Epidermal melanocyte (primary cell): ENCODE measurements around the gene RAPH1.
"Not testable (repeated sequence)": the region's sequence is repeated elsewhere in the genome, so short reads cannot be mapped to it uniquely, and the experiment has no call there.

Experiments used
- DNase-seq: peaks from one replicate; pipeline ENCODE4 v3.0.0; 2011; ENCODE audit warnings: low spot score; ENCODE audit not compliant: insufficient read length

RAPH1 gene

DNA sequence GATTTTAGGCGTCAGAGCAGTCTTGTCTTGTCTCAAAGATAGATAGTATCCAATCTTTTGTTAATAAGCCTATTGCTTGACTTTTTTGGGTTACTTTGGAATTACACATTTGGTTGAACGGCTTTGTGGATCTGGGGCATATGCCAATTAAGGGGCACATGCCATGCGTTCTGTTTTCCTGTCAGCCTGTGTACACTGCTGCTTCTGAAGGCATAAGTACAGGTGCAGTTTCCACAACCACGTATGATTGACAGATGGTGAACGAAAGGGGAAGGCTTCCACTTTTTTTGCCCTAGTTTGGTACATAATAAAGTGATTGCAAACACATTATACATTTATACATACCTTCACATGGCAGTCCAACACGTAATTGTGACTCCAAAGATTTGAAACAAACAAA, 102.3 kb downstream of the RAPH1 start:
- no peak for DNase-seq

DNA sequence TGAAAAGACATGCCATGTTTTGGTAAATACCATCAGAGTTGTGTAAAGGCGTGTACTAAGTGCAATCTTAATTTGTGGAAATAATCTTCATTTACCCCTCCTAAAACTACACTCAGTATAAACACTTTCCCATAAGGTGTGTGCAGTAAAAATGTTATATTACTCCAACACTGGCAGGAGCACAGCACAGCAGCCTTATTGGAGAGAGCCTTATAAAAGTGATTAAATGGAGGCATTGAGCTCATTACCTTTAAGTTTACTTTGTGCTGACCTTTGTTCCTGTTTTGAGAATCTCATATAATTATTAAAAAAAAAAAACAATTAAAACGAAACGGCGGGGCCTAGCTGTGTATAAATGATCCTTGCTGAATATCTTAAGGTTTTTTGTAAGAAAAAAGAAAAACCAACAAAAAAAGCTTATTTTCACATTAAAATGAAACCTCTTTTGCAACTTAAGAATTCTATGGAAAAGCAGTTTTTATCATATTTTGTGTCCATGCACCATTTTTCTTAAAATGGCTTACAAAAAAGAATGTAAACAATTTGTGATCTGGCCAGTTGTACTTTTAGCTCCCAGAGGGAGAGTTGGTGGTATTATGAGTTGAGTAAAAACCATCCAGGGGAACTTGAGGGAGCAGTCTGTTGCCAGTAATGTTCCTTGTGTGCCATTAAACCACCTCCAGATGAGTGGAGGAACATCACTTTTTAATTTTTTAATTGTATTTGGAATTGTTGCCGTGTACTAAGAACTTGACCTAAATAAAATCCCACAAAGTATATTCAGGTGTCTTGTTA, 103.5 kb downstream of the RAPH1 start:
- DNase-seq = no peak

DNA sequence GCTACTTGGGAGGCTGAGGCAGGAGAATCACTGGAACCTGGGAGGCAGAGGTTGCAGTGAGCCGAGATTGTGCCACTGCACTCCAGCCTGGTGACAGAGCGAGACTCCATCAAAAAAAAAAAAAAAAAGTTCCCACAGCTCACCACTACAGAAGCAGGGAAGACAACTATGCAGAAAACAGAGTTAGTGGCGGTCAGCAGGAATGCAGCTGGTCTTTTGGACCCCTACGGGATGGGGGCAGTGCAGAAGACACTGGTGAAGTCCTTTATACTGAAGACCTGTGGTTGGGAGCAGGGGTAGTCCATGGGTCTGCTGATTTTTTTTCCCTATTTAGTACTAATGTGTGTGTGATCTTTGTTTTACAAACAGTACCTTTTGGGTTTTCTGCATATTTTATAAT, 105.5 kb downstream of the RAPH1 start:
- not testable (repeated sequence) for DNase-seq

DNA sequence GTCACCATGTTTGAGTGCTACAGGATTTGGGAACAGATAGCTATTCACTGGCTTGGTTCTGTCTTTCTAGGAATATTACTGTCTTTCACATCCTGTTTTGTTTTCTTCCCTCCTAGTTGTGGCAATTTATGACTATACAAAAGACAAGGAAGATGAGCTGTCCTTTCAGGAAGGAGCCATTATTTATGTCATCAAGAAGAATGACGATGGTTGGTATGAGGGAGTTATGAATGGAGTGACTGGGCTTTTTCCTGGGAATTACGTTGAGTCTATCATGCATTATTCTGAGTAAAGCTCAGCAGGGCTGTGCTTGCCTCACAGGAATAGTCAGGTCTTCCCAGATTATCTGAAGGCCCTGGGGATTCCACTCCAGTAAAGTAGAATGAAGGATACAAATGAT, 108.0 kb downstream of the RAPH1 start:
- no peak for DNase-seq

DNA sequence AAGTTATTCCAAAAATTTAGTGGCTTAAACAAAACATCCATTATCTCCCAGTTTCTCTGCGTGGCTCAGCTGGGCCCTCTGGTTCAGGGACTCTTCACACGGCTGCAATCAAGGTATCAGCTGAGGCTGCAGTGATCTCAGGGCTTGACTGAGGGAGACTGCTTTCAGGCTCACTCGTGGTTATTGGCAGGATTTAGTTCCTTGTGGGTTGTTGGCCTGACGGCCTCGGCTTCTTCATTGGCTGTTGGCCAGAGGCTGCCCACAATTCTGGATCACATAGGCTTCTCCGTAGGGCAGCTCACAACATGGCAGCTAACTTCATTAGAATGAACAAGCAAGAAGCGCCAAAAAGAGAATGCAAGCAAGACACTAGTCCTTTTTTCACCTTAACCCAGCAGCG, 116.8 kb downstream of the RAPH1 start:
- no peak for DNase-seq

DNA sequence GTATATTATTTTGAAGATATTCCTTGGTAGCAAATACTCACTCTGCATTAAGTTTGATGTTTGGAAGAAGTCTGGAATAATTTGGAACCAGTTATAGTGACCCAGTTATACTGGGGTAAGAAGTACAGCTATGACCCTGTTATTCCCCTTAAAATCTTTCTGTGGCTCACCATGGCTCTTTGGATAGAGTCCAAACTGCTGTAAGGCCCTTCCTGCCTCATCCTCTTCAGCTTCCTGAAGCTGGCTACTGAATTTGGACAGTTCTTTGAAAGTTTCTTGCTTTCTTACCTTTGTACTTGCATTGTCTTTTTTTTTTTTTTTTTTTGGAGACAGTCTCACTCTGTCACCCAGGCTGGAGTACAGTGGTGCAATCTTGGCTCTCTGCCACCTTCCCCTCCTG, 121.3 kb downstream of the RAPH1 start:
- no peak for DNase-seq

DNA sequence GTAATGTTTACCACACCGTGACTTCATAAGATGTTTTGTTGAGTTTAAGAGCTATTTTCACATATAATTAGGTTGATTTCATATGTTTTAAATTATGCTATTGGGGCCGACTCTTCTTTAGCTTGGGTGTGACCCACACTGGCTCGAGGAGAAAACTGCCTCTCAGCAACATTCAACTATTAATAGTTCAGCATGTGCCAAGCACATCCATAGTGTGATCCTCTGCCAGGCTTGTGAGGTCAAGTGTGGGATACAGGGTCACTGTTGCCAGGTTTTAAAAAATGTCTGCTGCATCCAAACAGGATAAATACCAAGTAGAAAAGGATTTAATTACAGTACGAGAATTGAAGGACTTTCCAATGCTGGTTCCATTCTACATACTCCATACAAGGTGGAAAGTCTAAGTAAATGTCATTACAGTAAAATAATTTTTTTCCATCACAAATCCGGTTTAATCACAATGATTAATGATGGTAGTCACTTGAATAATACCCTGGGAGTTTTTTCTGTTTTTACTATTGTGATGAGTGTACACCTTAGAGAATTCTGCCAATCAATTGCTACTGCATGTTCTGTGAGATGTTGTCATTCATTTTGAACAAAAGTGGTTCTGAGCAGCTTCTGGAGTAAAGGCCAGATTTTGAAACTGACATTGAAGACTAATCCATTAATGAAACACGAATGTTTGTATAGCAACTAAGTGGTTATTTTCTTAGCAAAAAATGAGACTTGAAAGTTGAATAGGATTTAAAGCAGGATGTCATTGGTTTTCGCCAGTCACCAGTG, 122.4 kb downstream of the RAPH1 start:
- DNase-seq = no peak

DNA sequence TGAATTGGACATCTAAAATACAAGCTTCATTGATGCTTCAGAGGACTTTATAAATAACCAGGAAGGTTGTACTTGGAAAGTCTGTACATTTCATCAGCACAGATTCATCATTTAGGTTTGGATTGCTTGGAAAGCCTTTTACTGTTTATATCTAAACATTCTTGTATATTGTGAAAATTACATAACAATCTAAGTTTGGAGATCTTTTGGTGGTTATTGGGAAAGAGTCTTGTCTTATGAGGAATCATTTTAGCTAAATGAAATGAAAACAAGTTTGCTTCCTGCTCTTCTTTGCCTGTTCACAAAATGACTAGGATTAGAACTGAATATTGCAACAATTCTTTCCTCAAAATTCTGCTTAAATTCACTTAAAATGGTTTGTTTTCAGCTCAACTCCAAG, 127.6 kb downstream of the RAPH1 start:
- DNase-seq = no peak

DNA sequence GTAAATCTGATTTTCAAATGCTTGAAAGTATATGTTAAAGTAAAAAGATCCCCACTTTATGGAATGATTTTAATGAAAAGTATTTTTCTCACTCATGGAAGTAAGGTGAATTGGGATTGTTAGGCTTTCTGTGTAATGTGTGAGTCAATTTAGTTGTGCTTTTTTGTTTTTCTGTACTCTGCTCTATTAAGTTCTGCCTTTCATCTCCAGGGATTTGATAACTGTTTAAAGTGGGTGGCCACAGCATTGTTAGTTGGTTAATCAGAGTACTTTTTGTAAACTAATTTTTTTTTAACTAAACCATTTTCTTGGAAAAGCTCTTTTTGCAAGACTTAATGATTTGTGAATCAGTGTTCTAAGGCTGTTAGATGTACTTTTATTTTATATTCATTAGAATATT, 130.1 kb downstream of the RAPH1 start:
- no peak for DNase-seq

DNA sequence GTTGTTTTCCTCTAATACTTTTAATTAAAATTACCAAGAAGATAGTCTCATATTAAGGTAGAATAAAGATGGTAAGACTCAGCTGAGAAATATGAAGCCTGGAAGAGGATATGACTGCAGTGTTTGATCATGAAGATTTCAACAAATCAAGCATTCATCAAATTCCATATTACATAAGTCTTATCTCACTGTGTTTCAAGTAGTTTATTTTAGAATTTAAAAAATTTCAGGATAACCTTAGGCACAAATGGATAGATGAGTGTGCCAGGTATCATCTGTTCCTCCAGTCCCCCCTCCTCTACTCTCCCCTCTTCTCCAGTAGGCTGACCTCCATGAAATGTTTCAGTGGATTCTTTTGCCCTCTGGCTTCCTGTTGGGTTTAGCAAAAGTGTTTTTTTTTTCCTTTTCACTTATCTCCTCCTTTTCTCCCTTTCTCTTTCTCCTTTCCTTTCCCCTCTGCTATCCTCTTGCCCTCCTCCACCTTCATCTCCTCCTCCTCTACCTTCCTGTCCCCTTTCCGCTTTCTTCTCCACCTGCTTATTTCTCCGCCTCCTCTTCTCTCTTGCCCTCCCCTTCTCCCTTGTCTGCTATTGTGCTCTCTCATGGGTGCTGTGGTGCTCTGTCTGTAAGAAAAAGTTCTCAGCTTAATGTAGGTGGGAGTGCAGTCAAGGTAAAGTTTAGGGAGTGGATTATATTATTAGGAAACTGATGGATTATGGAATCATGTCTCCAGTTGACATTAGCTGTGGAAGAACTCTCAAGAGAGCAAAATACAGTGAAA, 134.1 kb downstream of the RAPH1 start:
- no peak for DNase-seq

DNA sequence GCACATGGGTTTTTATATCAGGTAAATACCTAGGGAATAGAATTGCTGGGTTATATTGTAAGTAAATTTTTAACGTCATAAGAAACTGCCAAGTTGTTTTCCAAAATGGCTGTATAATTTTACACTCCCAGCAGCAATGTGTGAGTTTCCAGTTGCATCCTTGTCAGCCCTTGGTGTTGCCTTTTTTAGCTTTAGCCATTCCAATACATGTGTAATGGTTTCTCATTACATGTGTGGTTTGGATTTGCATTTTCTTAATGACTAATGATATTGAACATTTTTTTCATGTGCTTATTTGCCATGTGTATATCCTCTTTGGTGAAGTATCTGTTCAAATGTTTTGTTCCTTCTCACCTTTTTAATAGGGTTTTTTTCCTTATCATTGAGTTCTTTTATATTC, 136.1 kb downstream of the RAPH1 start:
- DNase-seq = no peak

DNA sequence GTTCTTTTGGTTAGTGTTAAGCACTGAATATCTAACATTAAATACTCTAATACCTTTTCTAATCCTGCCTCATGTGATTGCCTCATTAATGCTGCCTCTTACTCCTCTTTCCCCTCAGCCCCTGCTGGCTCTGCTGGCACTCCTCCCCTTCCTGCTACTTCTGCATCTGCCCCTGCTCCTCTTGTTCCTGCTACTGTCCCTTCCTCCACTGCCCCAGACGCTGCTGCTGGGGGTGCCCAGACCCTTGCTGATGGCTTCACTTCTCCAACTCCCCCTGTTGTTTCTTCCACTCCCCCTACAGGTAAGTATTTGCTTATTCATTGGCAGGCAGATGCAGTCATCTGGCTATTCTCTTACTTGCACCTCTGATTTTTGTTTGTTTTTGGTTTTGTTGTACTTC, 138.4 kb downstream of the RAPH1 start:
- no peak for DNase-seq

DNA sequence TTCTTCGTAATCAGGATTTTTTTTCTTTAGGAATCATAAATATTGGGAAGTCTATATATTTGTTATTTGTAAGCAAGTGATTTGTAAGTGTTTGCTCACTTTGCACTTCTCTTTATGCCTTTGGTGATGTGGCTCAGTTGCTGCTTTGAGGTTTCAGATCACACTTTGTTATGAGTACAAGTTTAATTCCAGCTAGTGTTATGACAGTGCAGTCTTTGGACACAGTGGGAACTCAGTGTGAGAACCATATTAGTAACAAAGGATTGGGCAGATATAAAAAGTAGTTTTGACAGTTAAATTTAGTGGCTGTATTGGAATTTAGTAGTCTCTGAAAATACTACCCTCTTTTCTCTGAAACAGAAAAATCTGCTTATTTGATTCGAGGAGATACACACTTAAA, 139.2 kb downstream of the RAPH1 start:
- no peak for DNase-seq

DNA sequence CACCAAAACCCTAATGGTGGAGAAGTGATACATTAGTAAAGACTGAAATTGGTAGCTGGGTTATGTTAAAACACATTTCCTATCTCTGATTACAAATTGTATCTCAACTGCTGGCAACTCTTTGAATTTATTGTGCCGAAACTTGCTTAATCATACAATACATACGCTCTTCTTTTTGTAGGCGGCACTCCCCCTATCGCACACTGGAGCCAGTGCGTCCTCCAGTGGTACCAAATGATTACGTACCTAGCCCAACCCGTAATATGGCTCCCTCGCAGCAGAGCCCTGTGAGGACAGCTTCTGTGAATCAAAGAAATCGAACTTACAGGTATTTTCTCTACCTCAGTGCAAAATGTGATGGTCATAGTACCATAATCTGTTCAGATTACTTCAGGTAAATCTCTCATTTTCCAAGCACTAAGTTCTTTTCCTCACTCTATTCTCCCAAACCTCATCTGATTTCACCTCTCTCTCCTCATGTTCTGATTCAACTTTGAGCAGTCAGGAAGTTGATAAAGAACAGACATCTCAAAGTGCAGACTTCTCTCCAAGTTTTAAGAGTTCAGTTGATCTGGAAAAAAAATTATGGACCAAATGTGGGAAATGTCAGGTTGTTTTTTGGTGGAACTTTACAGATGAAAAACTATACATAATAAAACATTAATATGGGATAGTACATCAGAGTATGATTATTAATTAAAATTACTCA, 140.4 kb downstream of the RAPH1 start:
- no peak for DNase-seq

DNA sequence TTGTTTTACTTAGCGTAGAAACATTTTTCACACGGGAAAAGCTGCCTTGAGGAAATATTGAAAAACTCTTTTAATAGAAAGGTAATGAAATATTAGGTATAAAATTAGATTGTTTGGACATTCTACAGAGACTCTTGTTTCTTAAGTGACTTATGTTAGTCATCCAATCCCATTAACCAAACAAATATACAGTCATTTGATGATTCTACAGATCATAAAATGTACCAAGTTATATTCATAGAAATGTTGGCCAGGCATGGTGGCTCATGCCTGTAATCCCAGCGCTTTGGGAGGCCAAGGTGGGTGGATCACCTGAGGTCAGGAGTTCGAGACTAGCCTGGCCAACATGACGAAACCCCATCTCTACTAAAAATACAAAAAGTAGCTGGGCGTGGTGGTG, 146.9 kb downstream of the RAPH1 start:
- DNase-seq = not testable (repeated sequence)

DNA sequence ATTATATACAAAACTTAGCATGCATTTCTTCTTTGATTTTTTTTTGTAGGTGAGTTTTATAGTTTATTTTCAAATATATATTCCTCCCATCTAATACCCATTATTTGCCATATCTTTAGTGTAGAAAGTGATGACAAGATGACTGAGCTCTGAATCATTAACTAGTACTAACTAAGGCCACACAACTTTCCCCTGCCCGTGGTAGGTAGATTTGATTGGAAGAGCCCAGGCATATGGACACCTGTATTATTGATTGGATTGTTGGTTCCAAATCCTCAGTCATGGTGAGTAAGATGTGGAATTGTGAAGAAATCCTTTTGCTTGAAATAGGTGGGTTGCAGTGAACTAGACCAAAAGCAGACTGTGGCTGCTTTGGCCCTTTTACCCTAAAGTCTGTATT, 152.1 kb downstream of the RAPH1 start:
- no peak for DNase-seq

DNA sequence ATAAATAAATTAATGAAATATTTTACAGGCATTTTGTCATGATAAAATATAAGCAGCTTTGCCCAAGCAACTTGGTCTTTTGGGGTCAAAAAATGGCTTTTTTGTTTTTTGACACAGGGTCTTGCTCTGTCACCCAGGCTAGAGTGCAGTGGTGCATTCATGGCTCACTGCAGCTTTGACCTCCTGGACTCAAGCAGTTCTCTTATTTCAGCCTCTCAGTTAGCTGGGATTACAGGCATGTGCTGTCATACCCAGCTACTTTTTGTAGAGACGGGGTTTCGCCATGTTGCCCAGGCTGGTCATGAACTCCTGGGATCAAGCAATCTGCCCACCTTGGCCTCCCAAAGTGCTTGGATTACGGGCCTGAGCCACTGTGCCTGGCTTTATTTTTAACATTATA, 155.9 kb downstream of the RAPH1 start:
- DNase-seq = no peak

DNA sequence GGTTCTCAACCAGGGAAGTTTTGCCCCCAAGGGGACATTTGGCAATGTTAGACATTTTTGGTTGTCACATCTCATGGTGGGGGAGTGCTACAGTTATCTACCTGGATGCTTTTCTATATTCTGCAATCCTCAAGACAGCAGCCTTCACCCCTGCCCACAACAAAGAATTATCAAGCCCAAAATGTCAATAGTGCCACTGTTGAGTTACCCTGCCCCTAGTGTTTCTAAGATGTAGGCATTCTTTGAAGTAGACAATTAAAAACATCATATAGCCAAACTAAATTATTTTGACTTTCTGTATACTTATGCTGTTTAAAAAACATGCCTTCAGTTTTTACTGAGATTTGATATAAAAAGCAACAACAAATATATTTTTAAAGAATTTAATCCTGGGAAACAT, 158.9 kb downstream of the RAPH1 start:
- no peak for DNase-seq

DNA sequence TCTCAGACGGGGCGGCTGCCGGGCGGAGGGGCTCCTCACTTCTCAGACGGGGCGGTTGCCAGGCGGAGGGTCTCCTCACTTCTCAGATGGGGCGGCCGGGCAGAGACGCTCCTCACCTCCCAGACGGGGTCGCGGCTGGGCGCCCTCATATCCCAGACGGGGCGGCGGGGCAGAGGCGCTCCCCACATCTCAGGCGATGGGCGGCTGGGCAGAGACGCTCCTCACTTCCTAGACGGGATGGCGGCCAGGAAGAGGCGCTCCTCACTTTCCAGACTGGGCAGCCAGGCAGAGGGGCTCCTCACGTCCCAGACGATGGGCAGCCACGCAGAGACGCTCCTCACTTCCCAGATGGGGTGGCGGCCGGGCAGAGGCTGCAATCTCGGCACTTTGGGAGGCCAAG, 162.4 kb downstream of the RAPH1 start:
- DNase-seq = not testable (repeated sequence)

DNA sequence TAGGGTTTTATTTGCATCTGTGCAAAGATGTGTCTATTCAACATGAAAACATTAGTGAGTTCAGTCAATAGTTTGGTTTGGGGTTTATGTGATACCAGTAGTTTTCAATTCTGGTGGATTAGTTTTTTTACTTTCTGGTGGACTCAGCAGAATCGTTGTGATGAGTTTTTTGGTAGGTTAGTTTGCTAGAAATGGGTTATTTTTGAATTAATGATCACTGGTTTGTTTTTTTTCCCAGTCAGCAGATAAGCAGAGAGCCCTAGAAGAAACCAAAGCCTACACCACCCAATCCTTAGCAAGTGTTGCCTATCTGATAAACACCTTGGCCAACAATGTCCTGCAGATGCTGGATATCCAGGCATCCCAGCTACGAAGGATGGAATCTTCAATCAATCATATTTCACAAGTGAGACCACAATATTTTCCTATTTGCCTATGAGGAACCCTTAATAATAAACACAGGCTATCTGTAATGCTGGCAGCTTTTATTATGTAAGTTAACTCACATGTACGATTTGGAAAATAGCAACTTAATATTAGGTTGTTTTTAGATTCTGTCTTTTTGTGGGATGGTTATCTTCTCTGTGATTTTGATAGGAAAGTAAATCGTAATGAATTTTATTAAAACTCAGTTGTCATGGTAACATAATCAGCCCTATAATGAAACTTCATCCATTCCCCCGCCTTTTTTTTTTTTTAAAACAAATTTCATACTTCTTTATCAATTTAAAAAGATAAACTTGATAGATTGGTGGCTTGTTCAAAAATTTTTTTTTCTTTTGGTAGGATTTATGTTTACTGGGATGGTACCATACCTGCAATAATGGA, 168.2 kb downstream of the RAPH1 start:
- DNase-seq = no peak

DNA sequence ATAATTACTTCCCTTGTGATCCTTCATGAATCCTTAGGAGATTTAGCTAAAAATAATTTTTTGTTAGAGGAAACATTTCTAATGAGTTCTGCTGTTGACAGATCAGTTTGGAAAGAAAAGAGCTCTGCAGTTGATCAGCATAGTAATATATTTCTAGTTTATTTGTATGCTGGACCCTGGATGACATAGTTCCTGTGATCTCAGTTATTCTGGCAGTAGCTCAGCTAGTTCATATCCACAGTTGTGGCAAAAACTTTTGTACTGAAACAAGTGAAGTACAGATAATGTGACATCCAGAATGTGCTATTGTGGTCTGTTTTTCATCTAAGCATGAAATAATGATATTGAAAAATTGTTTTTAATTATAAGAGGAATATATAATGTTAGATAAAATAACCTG, 173.2 kb downstream of the RAPH1 start:
- DNase-seq = no peak
